OCI-LY3 (cell line): ENCODE data around the gene PRDM16.

ENCODE experiments used
- EZH2phosphoT487 ChIP-seq: fragments of 200-600 bp; shearing (Covaris generic); IDR thresholded peaks from 2 replicates; pipeline ENCODE4 v1.6.1; 2018; ENCODE audit warnings: antibody characterized with exemption, mixed run types, low read depth
- TF ChIP-seq, protein P1 (sequence below): fragments of 200-600, 300-600 bp; sonication (generic); IDR thresholded peaks from 2 replicates; pipeline ENCODE4 v1.5.1; 2014; ENCODE audit warnings: antibody characterized with exemption, low read length, low read depth

DNA sequence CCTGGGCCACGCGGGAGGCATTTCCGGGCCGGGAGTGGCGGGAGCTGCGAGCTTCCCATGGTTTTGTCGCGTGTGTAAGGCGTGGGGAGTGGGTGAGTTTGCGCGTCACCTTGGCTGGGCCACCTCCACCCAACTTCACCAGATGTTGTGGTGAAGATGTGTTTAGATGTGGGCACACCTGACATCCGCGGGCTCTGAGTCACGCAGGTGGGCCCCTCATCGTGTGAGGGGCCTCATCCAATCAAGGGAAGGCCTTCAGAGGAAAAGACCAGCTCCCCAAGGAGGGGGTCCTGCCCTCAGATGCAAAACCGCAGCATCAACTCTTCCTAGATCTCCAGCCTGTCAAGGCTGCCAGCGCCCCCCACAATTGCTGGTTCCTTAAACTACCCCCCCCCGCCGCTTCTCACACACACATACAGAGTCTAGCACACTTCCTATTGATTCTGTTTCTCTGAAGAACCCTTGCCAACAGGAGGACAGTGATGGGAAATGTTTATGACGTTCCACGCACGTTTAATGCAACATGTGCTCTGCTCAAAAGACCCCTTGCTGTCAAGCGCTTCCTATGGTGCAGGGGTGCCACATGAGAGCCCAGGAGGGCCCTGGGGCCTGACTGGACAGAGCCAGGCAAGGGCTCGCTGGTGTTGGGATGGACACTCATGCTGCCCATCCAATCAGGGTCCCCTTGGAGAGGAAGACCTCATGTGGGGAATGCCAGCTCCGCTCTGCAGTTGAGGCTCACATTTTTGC, 35.8 kb upstream of the PRDM16 start:
- TF ChIP-seq, protein P1, sequence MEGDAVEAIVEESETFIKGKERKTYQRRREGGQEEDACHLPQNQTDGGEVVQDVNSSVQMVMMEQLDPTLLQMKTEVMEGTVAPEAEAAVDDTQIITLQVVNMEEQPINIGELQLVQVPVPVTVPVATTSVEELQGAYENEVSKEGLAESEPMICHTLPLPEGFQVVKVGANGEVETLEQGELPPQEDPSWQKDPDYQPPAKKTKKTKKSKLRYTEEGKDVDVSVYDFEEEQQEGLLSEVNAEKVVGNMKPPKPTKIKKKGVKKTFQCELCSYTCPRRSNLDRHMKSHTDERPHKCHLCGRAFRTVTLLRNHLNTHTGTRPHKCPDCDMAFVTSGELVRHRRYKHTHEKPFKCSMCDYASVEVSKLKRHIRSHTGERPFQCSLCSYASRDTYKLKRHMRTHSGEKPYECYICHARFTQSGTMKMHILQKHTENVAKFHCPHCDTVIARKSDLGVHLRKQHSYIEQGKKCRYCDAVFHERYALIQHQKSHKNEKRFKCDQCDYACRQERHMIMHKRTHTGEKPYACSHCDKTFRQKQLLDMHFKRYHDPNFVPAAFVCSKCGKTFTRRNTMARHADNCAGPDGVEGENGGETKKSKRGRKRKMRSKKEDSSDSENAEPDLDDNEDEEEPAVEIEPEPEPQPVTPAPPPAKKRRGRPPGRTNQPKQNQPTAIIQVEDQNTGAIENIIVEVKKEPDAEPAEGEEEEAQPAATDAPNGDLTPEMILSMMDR = no peak
- TF ChIP-seq EZH2phosphoT487 = no peak
